BE2C (cell line): ENCODE measurements around the gene IL19.

Source experiments
- DNase-seq: peaks from one replicate; pipeline ENCODE4 v3.0.0-alpha.2; 2020
- H3K27me3 ChIP-seq: fragments of 250-450 bp; sonication (Bioruptor Pico); 2 replicates; pipeline ENCODE4 v1.5.1; 2020; ENCODE audit warnings: mild to moderate bottlenecking
- H3K36me3 ChIP-seq: fragments of 250-450 bp; sonication (Bioruptor Pico); 2 replicates; pipeline ENCODE4 v1.5.1; 2020; ENCODE audit warnings: mild to moderate bottlenecking
- H3K4me1 ChIP-seq: fragments of 250-450 bp; sonication (Bioruptor Pico); 2 replicates; pipeline ENCODE4 v1.5.1; 2020
- H3K4me3 ChIP-seq: 2 replicates; pipeline ENCODE4 v1.5.1; 2011; ENCODE audit warnings: low read depth, low read length
- H3K9me3 ChIP-seq: fragments of 250-450 bp; sonication (Bioruptor Pico); 2 replicates; pipeline ENCODE4 v1.5.1; 2020
- CTCF ChIP-seq: IDR thresholded peaks from 2 replicates; pipeline ENCODE4 v1.5.1; 2012; ENCODE audit warnings: mild to moderate bottlenecking, low read depth, low read length

Gene IL19

GRCh38 chr1:206738370-206739366 is 31.9 kb upstream of the IL19 start:
- no peaks in the 10 kb centered on the region for H3K27me3 ChIP-seq
- peak; percentile 58 for TF ChIP-seq CTCF
- H3K4me1 ChIP-seq, result peaks cover 4% of the 10 kb centered on the region
- no peak for DNase-seq
- no peaks in the 10 kb centered on the region for H3K36me3 ChIP-seq
- no peaks in the 10 kb centered on the region for H3K9me3 ChIP-seq
- H3K4me3 ChIP-seq, result no peak overlapping the region

GRCh38 chr1:206739411-206740076 is 31.0 kb upstream of the IL19 start:
- no peaks in the 10 kb centered on the region for H3K36me3 ChIP-seq
- H3K4me3 ChIP-seq, result no peak overlapping the region
- peaks cover 4% of the 10 kb centered on the region for H3K4me1 ChIP-seq
- TF ChIP-seq CTCF, result no peak
- no peak for DNase-seq
- no peaks in the 10 kb centered on the region for H3K9me3 ChIP-seq
- no peaks in the 10 kb centered on the region for H3K27me3 ChIP-seq

DNA sequence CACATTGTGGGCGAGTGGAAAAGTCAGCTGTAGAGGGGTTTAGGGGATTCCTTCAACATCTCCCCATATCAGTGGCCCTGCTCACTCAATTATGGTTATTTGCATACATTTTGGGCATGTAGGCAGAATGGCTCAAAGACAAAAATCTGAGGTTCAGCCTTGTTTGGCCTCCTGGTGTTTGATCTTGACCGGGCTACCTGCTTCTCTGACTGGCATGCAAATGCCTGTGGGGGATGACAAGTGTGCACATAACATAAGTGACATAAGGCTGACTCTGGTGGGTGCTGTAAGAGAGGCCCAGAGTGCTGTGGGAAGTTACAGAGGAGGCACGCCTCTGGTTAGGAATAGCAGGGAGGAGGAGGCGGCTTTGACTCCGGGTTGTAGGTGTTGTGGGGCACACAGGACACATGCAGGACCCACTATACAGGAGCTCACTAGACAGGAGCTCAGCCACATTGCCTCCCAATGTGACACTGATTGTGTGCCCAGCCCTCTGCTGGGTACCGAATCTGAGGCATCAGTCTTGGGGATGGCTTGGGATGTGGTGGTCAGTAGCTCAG is 29.4 kb upstream of the IL19 start:
- no peaks in the 10 kb centered on the region for H3K36me3 ChIP-seq
- no peak for DNase-seq
- H3K9me3 ChIP-seq, result no peaks in the 10 kb centered on the region
- H3K27me3 ChIP-seq, result no peaks in the 10 kb centered on the region
- no peak for TF ChIP-seq CTCF
- no peaks in the 10 kb centered on the region for H3K4me1 ChIP-seq
- no peak overlapping the region for H3K4me3 ChIP-seq

- no peak for DNase-seq
- H3K36me3 ChIP-seq, result no peaks in the 10 kb centered on the region
- TF ChIP-seq CTCF, result no peak
- no peaks in the 10 kb centered on the region for H3K27me3 ChIP-seq
- H3K9me3 ChIP-seq, result no peaks in the 10 kb centered on the region
- H3K4me1 ChIP-seq, result no peaks in the 10 kb centered on the region
- no peak overlapping the region for H3K4me3 ChIP-seq
These were observed 27.7 kb upstream of the IL19 start for GRCh38 chr1:206742719-206743383.

DNA sequence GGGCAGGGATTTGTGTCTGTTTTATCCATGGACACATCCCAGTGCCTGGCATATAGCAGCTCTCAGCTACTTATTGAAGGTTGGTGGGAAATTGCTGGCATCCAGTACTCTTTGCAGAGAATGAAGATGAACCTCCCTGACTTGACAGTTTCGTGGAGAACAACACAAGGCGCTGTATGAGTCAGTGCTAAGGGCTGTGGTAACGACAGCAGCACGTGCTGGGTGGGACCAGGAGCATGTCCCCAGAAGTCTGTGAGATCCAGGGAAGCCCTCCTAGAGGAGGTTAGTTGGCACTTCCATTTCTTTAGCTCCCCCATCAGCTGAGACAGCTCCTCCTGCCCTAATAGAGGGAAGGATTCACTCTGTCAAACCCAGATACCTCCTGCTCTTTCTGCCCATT is 25.9 kb upstream of the IL19 start:
- Histone ChIP-seq H3K4me3 (no peak overlapping the region), H3K27me3 (no peaks in the 10 kb centered on the region), H3K4me1 (no peaks in the 10 kb centered on the region), H3K9me3 (no peaks in the 10 kb centered on the region), H3K36me3 (no peaks in the 10 kb centered on the region)
- DNase-seq, result no peak
- no peak for TF ChIP-seq CTCF
